Measurements from ENCODE around the gene SLX9.

DNA sequence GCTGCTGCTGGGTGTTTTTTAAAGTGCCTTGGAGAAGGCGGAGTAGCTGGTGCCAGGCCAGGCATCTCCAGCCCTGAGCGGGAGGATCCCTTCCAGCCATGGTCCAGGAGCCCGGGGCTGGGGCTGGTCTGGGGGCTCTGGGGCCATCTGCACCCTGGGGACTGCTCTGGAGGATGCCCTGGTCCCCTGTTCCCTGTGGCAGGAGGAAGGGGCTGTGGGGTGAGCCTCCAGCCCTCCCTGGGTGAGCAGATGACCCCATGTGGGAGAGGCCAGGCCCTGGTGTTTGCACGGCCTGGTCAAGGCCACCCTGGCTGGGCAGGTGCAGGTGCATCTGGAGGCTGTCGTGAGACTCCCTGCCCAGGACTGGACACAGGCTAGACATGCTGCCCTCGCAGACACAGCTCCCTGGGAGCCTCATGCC, 56.7 kb downstream of the SLX9 start:
- TF ChIP-seq ZNF274 (IDR thresholded peaks at IDR 0.05; ENCODE audit: low read depth, low read length) (no peak), YY1 (IDR thresholded peaks at IDR 0.05; ENCODE audit: insufficient read depth, insufficient read length) (no peak)

Data from NT2/D1 (cell line).